HG03565 (cell line): ENCODE data around the gene C1orf216.
"Not testable (repeated sequence)": the region's sequence is repeated elsewhere in the genome, so short reads cannot be mapped to it uniquely, and the experiment has no call there.

ENCODE experiments used
- ATAC-seq: cut with Tn5 transposase; IDR thresholded peaks from one replicate; pipeline ENCODE4 v1.9.1; 2021; ENCODE audit warnings: mild to moderate bottlenecking, moderate library complexity; ENCODE audit not compliant: unreplicated experiment

Gene C1orf216, protein sequence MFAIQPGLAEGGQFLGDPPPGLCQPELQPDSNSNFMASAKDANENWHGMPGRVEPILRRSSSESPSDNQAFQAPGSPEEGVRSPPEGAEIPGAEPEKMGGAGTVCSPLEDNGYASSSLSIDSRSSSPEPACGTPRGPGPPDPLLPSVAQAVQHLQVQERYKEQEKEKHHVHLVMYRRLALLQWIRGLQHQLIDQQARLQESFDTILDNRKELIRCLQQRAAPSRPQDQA

DNA sequence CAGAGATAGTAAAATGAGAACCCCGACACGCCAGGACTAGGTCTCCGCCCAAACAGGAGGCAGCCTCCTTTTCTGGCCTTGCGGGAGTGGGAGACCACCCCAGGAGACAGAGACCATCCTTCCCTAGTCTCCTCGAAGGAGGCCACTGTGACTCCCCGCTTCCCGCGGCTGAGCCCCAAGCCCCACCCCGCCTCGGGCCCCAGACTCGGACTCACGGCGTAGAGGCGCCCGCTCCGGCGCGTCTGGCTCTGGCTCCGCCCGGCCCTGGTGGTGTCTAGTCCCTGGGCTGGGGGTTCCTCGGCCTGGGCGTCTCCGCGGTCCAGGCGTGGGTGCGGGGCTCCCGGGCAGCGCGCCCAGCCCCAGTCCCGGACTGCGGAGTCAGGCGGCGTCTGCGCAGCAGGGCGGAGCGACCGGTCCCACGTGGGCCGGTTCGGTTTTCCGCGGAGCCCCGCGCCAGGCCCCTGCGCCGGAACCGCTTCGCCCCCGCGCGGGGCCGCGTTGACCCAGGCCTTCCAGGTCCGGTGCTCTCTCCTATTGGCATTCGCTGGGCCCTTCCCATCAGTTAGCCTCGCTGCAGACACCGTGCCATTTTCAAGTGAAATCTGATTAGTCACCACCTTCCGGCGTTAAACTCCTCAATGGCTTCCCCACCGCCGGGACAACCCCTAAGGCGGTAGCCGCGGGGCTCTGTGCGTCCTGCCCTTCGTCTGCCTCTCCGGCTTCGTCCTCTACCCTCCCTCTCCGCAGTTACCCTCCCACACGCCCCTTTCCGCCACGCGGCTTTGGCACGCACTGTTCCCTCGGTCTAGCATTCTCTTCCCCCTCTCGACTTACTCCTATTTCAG lies at the start of gene C1orf216:
C1orf216 (minus strand) TSS at position 393 of the 845 bp plus-strand sequence. CDS start 2,563 bp downstream, outside the sequence.
- peak; percentile 46 for ATAC-seq

GRCh38 chr1:35764283-35764682 lies 45.6 kb upstream of the C1orf216 start:
- no peak for ATAC-seq

DNA sequence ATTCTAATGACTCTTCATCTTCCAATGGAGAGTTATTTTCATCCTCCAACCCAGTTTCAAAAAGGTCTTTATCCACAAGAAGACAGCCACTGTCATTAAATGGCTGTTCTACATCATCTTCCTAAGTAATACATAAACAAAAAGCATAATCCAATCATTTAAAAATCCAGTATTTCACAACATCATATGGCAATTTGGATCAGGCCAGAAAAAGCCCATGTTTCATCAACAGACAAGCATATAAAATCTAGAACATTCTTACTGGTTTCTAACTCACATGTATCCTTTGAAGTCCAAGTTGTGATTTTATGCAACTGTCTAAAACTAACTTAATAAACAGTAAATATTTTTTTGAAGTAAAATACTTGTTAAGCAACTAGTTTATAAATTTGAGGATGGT lies 44.5 kb upstream of the C1orf216 start:
- ATAC-seq, result no peak

- no peak for ATAC-seq
Observed at GRCh38 chr1:35762141-35762540, 43.5 kb upstream of the C1orf216 start.

- ATAC-seq, result no peak
Observed at GRCh38 chr1:35756064-35756463, 37.4 kb upstream of the C1orf216 start.

DNA sequence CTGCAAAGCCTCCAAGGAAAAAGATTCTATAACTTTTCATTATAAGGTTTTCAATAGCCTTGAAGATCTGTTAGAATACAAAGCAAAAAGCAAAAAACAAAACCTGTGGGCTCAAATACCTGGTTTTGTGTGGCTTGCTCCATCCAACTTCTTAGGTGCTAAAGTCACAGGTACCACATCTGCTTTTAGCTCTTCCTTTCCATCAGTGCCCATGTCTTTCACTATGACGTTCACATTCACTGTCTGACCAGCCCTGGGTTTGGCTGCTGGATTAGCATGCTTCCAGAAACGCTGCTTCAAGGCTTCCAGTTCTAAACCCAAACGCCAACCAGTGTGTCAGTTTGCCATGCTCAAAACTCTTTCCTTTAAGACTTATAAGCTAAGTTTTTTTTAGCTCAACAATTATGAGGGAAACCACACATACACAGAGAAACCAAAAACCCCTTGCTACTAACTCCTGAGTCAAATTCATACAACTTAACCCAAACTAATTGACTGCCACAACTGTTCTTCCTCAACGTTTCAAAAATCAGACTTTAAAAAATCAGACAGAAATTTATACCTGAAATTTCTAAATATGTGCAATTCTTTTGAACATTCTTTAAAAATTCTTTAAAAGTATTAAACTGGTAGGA lies 35.1 kb upstream of the C1orf216 start:
- no peak for ATAC-seq

DNA sequence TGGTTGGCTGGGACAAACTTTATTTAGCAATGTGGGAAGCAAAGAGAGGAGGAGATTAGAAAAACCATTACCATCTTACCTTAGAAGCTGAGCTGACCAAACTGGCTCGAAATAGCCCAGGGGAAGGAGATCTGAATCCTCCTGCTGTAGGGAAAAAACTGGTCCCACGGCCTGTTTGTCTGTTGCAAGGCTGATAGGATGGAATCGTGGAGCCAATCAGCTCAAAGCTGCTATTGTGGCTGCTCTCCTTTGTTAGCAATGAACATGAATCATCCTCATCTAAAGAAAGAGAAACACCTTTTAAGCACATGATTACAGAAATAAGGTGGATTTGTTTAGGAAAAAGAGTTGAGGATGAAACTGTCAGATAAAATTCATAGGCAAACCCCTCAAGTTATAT lies 29.6 kb upstream of the C1orf216 start:
- ATAC-seq, result no peak

- ATAC-seq, result no peak
Observed at GRCh38 chr1:35745124-35745730, 26.5 kb upstream of the C1orf216 start.

DNA sequence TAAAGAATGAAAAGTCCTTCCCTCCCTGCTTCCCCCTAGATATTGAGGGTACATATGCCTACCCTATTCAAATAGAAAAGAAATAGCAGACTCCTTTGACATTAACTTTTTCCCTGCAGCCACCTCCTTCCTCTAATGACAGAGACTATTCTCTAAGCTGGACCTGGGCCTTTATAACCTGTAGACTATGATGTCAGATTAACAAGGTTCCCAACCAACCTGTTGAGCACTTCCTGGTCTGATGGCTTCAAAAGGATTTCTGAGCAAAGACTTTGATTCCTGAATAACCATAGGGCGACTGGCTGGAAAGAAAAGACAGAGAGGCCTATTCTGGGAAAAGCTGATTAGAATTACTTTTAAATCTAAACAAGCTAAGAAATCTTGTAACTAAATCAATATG lies 18.4 kb upstream of the C1orf216 start:
- ATAC-seq, result no peak

GRCh38 chr1:35727434-35728040 lies 8.9 kb upstream of the C1orf216 start:
- ATAC-seq, result no peak

GRCh38 chr1:35726450-35727433 lies 8.1 kb upstream of the C1orf216 start:
- ATAC-seq, result no peak

- no peak for ATAC-seq
Observed at GRCh38 chr1:35725596-35725995, 6.9 kb upstream of the C1orf216 start.

DNA sequence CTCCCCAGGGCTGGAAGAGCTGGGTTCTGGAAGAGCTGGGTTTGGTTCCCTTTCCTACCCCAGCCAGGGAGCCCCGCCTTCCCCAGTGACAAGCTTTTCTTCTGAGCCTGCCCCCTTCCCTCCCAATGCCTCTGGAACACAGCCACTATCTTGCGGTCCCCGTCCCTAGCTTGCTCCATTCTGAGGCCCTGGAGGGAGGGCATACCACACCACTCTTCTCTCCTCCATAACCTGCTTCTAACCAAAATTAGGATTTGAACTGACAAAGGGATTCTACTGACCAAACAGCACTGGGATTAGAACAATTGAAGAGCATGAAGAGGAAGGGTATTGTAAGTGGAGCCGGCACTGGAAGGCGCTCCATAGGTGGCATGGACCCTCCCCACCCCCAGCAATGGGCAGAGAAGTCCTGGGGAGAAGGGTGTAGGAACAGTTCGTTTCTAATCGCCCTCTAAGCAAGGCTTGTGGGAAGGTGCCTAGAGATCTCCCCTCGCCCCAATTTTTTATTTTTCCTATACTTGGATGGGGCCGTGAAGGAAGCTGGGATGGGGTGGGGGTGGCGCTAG lies 690 bp downstream of the C1orf216 start:
- ATAC-seq, result no peak

GRCh38 chr1:35715568-35716002 lies 3.1 kb downstream of the C1orf216 start:
- peak; percentile 51 for ATAC-seq

DNA sequence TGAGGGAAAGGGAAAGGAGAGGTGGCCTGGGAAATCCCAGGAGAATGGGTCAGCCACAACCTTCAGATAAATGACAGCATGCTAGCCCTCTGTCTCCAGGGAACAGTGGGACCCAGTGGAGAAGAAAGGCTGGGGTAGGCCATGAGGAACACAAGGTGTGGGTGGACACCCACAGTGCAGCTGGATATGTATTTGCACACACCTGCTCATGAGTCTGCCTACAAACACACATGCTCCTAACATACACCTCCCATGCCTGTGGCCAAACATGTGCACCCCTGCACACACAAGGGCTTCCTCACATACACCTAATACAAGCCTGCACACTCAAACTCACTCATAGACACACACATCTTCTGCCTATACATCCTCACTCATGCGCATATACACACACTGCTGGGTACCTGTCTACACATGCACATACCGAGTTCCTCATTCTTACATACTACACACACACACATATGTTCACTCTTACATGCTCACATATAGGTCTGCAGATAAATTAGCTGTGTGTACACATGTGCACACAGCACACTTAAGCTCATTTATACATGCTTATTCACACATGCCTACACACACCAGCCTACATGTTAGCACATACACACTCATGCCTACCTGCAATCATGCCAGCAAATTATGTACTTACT lies 3.6 kb downstream of the C1orf216 start:
- no peak for ATAC-seq

GRCh38 chr1:35711098-35711497 lies 7.6 kb downstream of the C1orf216 start:
- not testable (repeated sequence) for ATAC-seq

GRCh38 chr1:35708952-35709351 lies 9.7 kb downstream of the C1orf216 start:
- no peak for ATAC-seq

DNA sequence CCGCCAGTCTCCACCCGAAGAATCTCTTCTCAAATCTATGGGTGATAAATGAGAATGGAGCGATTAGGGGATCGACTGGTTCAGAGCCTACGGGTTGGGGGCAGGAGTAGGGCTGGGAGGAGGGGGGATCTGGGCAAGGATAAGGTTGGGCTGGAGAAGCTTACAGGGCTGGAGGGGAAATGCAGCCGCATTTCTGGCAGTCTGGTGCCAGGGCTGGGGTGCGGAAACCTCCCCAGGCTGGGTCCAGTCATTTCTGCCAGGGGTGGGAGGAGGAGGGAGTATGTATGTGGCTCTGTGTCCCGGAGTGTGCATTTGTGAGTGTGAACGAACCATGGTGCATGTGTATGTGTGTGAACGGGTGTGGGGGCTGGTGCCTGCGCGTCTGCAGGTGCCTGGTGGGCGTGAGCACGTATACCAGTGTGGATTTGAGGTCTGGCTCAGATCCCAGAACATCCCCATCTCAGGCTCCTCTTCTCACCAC lies 10.2 kb downstream of the C1orf216 start:
- no peak for ATAC-seq
